ENCODE data around the gene GNAI3. TPM values are rescaled to one million over a fixed set of nuclear protein-coding genes. Genes with fewer than 3 reads are reported as not detected.
A peak's percentile ranks its signal among the peaks of the same experiment; 100 is the strongest.

Gene GNAI3
- total and polyA plus RNA-seq, 9 donors: 6.9 to 10.0 (median 7.4) TPM

DNA sequence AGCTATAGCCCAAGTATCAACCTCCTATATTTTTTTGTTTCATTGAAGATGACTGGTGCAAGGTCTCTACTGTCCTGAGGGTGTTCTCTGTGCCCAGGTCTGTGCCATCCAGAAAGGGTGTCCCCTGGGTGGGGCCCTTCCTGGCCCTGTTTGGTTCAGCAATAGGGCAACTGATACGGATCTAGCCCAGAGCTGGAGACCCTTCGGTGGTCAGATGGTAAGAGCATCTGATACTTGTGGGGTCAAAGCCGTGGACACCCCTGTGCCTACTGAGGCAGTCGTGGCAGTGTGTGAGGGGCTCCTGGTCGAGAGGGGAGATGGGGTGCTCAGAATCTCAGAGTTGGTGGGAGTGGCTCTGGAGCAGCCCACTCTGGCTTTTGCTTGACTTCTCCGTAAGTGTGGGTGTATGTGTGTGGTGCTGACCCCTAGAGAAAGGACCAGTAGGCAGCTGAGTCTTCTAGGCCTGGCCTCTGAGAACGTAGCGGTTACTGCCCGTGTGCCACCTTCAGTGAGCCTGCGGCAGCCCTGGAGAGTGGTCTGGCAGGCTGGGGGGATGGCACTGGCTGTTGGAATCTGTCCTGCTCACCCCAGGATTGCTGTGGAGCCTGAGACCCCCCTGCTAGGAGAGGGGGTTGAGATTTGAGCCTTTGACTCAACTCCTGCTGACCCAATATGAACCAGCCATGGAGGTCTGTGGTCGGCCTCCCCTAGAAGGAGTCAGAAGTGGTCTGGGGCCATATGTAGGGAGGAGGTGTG, 73.9 kb downstream of the GNAI3 start:
- Histone ChIP-seq H3K27ac (ENCODE audit: low read length) (no peak overlapping the region), H3K4me3 (ENCODE audit: low read length) (no peak overlapping the region), H3K9me3 (replicated peaks; ENCODE audit: control insufficient read depth, low read depth, low read length) (no peaks in the 10 kb centered on the region), H3K27me3 (ENCODE audit: control insufficient read depth, insufficient read depth, low read length) (no peaks in the 10 kb centered on the region), H3K4me1 (ENCODE audit: control insufficient read depth, insufficient read depth, low read length) (peaks cover 74% of the 10 kb centered on the region), H3K36me3 (ENCODE audit: control insufficient read depth, insufficient read depth, low read length) (peaks cover 17% of the 10 kb centered on the region)
- no peak for DNase-seq
- 74% methylated on average over 10 of the region's 11 CpGs for WGBS (ENCODE audit: insufficient coverage)

DNA sequence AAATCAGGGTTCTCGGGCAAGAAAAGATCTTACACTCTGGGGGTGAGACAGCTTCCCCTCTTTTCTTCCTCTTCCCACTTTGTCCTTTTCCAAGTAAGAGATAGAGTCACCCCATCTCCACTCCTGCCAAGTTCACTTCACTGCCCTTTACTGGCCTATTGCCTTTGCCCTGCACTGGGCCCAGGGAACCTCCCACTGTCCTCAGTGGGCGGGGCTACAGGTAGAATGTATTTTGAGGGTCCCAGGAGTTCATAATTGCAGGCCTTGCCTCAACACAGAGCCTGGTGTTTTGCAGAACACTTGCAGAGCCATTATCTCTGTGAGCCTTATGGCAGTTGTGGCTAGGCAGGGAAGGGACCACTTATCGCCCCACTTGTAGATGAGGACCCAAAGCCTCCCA, 74.5 kb downstream of the GNAI3 start:
- DNase-seq: no peak
- Histone ChIP-seq H3K36me3 (ENCODE audit: control insufficient read depth, insufficient read depth, low read length) (peaks cover 22% of the 10 kb centered on the region), H3K27me3 (ENCODE audit: control insufficient read depth, insufficient read depth, low read length) (no peaks in the 10 kb centered on the region), H3K4me3 (ENCODE audit: low read length) (no peak overlapping the region), H3K4me1 (ENCODE audit: control insufficient read depth, insufficient read depth, low read length) (peaks cover 74% of the 10 kb centered on the region), H3K9me3 (replicated peaks; ENCODE audit: control insufficient read depth, low read depth, low read length) (no peaks in the 10 kb centered on the region), H3K27ac (ENCODE audit: low read length) (no peak overlapping the region)
- 86% methylated on average over 1 of the region's 3 CpGs for WGBS (ENCODE audit: insufficient coverage)

DNA sequence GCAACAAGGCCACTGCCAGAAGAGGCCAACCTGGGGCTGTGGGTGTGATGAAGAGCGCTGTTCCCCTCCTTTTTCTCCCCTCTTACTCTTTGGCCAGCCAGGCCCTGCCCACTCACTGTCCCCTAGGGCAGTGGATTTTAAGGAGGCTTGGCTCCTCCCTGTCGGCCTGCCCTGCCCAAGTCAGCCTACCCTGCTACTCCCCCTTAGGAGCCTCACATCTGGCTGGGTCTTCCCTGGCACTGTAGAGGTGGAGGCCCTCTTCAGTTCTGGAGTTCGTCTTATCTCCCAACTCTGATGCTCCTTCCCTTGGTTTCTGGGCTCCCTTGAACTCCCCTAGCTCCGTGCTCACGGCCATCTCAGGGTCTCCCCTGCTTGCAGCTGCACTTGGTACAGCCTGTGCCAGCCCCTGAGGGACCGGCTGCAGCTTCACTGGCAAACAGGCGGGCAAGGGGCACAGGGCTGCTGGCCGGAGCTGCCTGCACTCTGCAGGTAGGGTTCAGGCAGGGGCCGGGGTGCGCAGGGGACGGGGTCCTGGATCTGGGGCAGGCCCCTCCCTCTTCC, 75.3 kb downstream of the GNAI3 start:
- Histone ChIP-seq H3K36me3 (ENCODE audit: control insufficient read depth, insufficient read depth, low read length) (peaks cover 30% of the 10 kb centered on the region), H3K9me3 (replicated peaks; ENCODE audit: control insufficient read depth, low read depth, low read length) (no peaks in the 10 kb centered on the region), H3K4me1 (ENCODE audit: control insufficient read depth, insufficient read depth, low read length) (peaks cover 73% of the 10 kb centered on the region), H3K4me3 (ENCODE audit: low read length) (no peak overlapping the region), H3K27ac (ENCODE audit: low read length) (peak overlapping the region; percentile 49), H3K27me3 (ENCODE audit: control insufficient read depth, insufficient read depth, low read length) (no peaks in the 10 kb centered on the region)
- 46% methylated on average over 8 of the region's 11 CpGs for WGBS (ENCODE audit: insufficient coverage)
- DNase-seq: no peak

DNA sequence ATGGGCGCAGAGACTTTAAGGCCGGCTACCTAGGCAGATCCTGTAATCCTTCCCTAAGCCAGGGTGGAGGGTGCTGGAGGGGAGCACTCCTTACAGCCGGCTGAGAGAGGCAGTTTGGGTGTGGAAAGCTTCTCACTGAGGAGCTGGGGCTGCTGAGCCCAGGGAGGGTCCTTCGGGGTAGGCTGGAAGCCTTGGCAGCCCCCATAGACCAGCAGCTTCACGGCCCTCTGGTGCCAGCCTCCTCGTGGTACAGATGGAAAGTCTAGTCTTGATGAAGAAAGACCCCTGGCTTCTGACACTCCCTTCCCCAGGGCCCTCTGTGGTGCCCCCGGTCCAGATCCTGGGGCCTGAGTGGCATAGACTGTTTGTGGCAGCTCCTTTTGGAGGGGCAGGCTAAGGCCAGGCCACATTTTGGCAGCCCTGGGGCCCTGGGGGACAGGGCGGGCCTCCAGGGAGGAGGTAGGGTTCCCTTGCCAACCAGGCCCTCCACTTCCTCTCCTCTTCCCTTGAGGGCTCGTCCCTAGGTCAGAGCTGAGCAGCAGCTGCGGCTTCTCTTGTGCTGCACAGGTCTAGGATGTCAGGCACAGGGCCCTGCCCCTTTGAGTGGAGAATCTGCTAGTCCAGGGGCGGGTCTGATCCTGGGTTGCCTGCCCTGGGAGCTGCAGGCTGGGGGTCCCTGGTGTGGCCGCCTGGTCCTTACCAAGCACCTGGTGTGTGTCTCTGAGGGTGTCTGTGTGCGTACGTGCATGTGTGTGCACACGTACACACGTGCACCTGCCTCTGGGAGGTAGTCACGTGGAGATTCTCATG, 76.0 kb downstream of the GNAI3 start:
- H3K27ac ChIP-seq (ENCODE audit: low read length): peak overlapping the region; percentile 47
- no peaks in the 10 kb centered on the region for H3K9me3 ChIP-seq (replicated peaks; ENCODE audit: control insufficient read depth, low read depth, low read length)
- DNase-seq: no peak
- H3K4me1 ChIP-seq (ENCODE audit: control insufficient read depth, insufficient read depth, low read length): peaks cover 67% of the 10 kb centered on the region
- no peak overlapping the region for H3K4me3 ChIP-seq (ENCODE audit: low read length)
- H3K36me3 ChIP-seq (ENCODE audit: control insufficient read depth, insufficient read depth, low read length): peaks cover 38% of the 10 kb centered on the region
- WGBS (ENCODE audit: insufficient coverage): 48% methylated on average over 10 of the region's 17 CpGs
- no peaks in the 10 kb centered on the region for H3K27me3 ChIP-seq (ENCODE audit: control insufficient read depth, insufficient read depth, low read length)

DNA sequence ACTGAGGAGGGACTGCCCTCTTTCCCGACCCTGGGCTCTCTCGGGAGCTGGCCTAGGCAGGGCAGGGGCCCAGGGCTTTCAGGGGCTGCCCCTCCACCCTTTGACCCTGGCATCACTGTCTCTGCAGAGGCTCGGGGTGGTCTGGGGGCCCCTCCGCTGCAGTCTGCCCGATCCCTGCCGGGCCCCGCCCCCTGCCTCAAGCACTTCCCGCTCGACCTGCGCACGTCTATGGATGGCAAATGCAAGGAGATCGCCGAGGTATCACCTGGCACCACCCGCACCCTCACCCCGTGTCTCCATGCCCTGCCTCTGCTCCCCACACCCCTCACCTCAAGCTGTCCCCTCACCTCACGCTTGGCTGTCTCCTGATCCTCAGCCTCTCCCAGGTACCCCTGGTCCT, 76.8 kb downstream of the GNAI3 start:
- Histone ChIP-seq H3K27me3 (ENCODE audit: control insufficient read depth, insufficient read depth, low read length) (no peaks in the 10 kb centered on the region), H3K27ac (ENCODE audit: low read length) (peak overlapping the region; percentile 47), H3K4me3 (ENCODE audit: low read length) (no peak overlapping the region), H3K9me3 (replicated peaks; ENCODE audit: control insufficient read depth, low read depth, low read length) (no peaks in the 10 kb centered on the region), H3K36me3 (ENCODE audit: control insufficient read depth, insufficient read depth, low read length) (peaks cover 45% of the 10 kb centered on the region), H3K4me1 (ENCODE audit: control insufficient read depth, insufficient read depth, low read length) (peaks cover 62% of the 10 kb centered on the region)
- no peak for DNase-seq
- whole genome bisulfite sequencing (ENCODE audit: insufficient coverage): 58% methylated on average over 16 of the region's 16 CpGs

DNA sequence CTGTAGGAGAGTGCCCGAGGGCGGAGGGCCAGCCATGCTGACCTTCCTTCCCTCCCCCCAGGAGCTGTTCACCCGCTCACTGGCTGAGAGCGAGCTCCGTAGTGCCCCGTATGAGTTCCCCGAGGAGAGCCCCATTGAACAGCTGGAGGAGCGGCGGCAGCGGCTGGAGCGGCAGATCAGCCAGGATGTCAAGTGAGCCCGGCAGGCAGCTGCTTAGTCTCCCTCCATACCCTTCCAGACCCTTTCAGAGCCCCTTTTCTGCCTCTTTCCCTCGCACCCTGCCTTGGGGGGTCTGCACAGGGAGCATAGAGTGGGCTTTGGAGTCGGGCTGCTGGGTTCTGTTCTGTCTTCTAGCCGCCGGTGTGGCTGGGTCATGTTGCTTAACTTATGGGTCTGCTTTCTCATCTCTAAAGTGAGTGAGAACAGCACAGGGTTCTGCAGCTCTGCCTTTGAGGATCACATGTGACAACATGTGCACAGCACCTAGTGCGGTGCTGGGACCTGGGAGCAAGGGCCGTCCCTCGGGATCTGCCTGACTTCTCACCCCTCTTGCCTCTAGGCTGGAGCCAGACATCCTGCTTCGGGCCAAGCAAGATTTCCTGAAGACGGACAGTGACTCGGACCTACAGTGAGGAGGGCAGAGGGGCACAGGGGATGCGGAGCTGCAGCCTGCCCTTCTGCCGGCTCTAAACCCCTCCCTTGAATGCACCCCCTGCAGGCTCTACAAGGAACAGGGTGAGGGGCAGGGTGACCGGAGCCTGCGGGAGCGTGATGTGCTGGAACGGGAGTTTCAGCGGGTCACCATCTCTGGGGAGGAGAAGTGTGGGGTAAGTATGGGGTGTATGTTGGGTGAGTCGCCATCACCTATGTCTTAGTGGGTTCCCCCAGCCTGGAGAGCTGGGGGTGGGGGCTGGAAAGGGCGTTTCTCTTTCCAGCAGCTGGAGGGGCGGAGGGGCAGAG, 77.5 kb downstream of the GNAI3 start:
- no peak overlapping the region for H3K4me3 ChIP-seq (ENCODE audit: low read length)
- peak; percentile 58 for DNase-seq
- no peaks in the 10 kb centered on the region for H3K9me3 ChIP-seq (replicated peaks; ENCODE audit: control insufficient read depth, low read depth, low read length)
- H3K36me3 ChIP-seq (ENCODE audit: control insufficient read depth, insufficient read depth, low read length): peaks cover 50% of the 10 kb centered on the region
- peaks cover 57% of the 10 kb centered on the region for H3K4me1 ChIP-seq (ENCODE audit: control insufficient read depth, insufficient read depth, low read length)
- H3K27ac ChIP-seq (ENCODE audit: low read length): peak overlapping the region; percentile 47
- H3K27me3 ChIP-seq (ENCODE audit: control insufficient read depth, insufficient read depth, low read length): no peaks in the 10 kb centered on the region
- WGBS (ENCODE audit: insufficient coverage): 50% methylated on average over 21 of the region's 32 CpGs

DNA sequence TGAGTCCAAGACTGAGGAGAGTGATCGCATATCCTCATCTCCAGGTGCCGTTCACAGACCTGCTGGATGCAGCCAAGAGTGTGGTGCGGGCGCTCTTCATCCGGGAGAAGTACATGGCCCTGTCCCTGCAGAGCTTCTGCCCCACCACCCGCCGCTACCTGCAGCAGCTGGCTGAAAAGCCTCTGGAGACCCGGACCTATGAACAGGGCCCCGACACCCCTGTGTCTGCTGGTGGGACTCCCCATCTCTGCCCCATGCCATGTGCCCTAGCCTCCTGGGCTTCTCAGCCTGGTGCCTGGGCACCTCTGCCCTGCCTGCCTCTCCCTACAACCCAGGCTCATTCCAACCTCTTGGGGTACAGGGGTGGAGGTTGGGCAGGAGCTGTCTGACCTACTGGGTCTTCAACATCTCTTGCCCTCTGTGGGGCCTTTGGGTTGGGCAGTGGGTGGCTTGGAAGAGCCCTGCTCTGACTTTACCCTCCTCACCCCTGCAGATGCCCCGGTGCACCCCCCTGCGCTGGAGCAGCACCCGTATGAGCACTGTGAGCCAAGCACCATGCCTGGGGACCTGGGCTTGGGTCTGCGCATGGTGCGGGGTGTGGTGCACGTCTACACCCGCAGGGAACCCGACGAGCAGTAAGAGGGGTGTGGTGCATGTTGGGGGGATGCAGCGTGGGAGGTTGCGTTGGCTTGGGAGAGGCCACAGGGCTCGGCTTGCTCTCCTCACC, 78.4 kb downstream of the GNAI3 start:
- no peak overlapping the region for H3K4me3 ChIP-seq (ENCODE audit: low read length)
- no peak for DNase-seq
- H3K4me1 ChIP-seq (ENCODE audit: control insufficient read depth, insufficient read depth, low read length): peaks cover 57% of the 10 kb centered on the region
- no peaks in the 10 kb centered on the region for H3K27me3 ChIP-seq (ENCODE audit: control insufficient read depth, insufficient read depth, low read length)
- 93% methylated on average over 12 of the region's 21 CpGs for WGBS (ENCODE audit: insufficient coverage)
- no peaks in the 10 kb centered on the region for H3K9me3 ChIP-seq (replicated peaks; ENCODE audit: control insufficient read depth, low read depth, low read length)
- H3K27ac ChIP-seq (ENCODE audit: low read length): no peak overlapping the region
- H3K36me3 ChIP-seq (ENCODE audit: control insufficient read depth, insufficient read depth, low read length): peaks cover 56% of the 10 kb centered on the region

DNA sequence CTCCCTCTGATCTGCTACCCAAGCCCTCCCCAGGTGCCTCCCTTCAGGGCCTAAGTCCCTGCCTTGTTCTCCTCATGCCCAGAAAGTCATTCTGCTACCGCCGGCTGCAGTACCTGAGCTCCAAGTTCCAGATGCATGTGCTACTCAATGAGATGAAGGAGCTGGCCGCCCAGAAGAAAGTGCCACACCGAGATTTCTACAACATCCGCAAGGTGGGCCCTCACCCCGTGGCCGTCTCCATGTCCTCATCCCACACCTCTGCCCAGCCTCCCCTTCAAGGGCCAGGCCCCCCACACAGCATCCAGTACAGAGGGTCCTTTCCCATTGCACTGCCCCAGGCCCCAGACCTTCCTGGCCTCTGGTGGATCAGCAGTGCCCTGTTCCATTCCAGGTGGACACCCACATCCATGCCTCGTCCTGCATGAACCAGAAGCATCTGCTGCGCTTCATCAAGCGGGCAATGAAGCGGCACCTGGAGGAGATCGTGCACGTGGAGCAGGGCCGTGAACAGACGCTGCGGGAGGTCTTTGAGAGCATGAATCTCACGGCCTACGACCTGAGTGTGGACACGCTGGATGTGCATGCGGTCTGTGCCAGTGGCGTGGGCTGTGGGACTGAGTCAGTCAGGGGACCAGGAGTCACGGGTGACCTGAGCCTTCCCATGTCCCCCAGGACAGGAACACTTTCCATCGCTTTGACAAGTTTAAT, 79.4 kb downstream of the GNAI3 start:
- Histone ChIP-seq H3K4me3 (ENCODE audit: low read length) (no peak overlapping the region), H3K9me3 (replicated peaks; ENCODE audit: control insufficient read depth, low read depth, low read length) (no peaks in the 10 kb centered on the region), H3K27me3 (ENCODE audit: control insufficient read depth, insufficient read depth, low read length) (no peaks in the 10 kb centered on the region), H3K27ac (ENCODE audit: low read length) (no peak overlapping the region), H3K36me3 (ENCODE audit: control insufficient read depth, insufficient read depth, low read length) (peaks cover 57% of the 10 kb centered on the region), H3K4me1 (ENCODE audit: control insufficient read depth, insufficient read depth, low read length) (peaks cover 57% of the 10 kb centered on the region)
- no peak for DNase-seq
- 88% methylated on average over 22 of the region's 23 CpGs for WGBS (ENCODE audit: insufficient coverage)
